SK-N-SH treated with all-trans-retinoic acid at 6 μM for 48 hours (cell line): ENCODE measurements around the gene HPGDS.
A peak's percentile ranks its signal among the peaks of the same experiment; 100 is the strongest.

Experiments
- ATAC-seq: fragments of 200-7000 bp; cut with Tn5 transposase; 3 replicates; pipeline ENCODE4 v1.9.1; 2020; ENCODE audit warnings: mild to moderate bottlenecking, moderate library complexity
- ARNTL ChIP-seq: fragments of 450-650 bp; formaldehyde crosslinking; IDR thresholded peaks from 2 replicates; pipeline ENCODE4 v1.5.0; 2020; ENCODE audit warnings: low read depth, mild to moderate bottlenecking, moderate library complexity, borderline replicate concordance
- BACH2 ChIP-seq: fragments of 250-450 bp; sonication (Bioruptor Pico); IDR thresholded peaks from 2 replicates; pipeline ENCODE4 v1.9.0; 2021; ENCODE audit warnings: mild to moderate bottlenecking, borderline replicate concordance
- CREB5 ChIP-seq: fragments of 250-450 bp; sonication (Bioruptor Pico); IDR thresholded peaks from 2 replicates; pipeline ENCODE4 v1.5.1; 2020; ENCODE audit warnings: low read depth, mild to moderate bottlenecking, moderate library complexity
- CSDC2 ChIP-seq: fragments of 250-450 bp; sonication (Bioruptor Pico); IDR thresholded peaks from 2 replicates; pipeline ENCODE4 v1.5.0; 2020; ENCODE audit warnings: mild to moderate bottlenecking, moderate library complexity
- ESRRG ChIP-seq: fragments of 250-450 bp; sonication (Bioruptor Pico); IDR thresholded peaks from 2 replicates; pipeline ENCODE4 v1.6.1; 2021; ENCODE audit warnings: mild to moderate bottlenecking
- GLIS3 ChIP-seq: fragments of 250-450 bp; sonication (Bioruptor Pico); IDR thresholded peaks from 2 replicates; pipeline ENCODE4 v1.5.0; 2020; ENCODE audit warnings: mild to moderate bottlenecking, moderate library complexity
- ISL1 ChIP-seq: fragments of 250-450 bp; sonication (Bioruptor Pico); IDR thresholded peaks from 2 replicates; pipeline ENCODE4 v2.1.2; 2022; ENCODE audit warnings: mild to moderate bottlenecking, moderate library complexity
- OSR1 ChIP-seq: fragments of 250-450 bp; sonication (Bioruptor Pico); IDR thresholded peaks from 2 replicates; pipeline ENCODE4 v1.8.0; 2022; ENCODE audit warnings: moderate library complexity, mild to moderate bottlenecking, inconsistent platforms
- PPARA ChIP-seq: fragments of 250-450 bp; sonication (Bioruptor Pico); IDR thresholded peaks from 2 replicates; pipeline ENCODE4 v1.5.0; 2020; ENCODE audit warnings: mild to moderate bottlenecking, borderline replicate concordance
- RARB ChIP-seq: fragments of 250-450 bp; sonication (Bioruptor Pico); IDR thresholded peaks from 2 replicates; pipeline ENCODE4 v1.8.0; 2021; ENCODE audit warnings: mild to moderate bottlenecking, moderate library complexity
- SNAI2 ChIP-seq: fragments of 250-450 bp; sonication (Bioruptor Pico); IDR thresholded peaks from 2 replicates; pipeline ENCODE4 v1.5.0; 2020; ENCODE audit warnings: mild to moderate bottlenecking, moderate library complexity
- TCF4 ChIP-seq: fragments of 250-450 bp; sonication (Bioruptor Pico); IDR thresholded peaks from 2 replicates; pipeline ENCODE4 v1.8.0; 2021; ENCODE audit warnings: mild to moderate bottlenecking, moderate library complexity, borderline replicate concordance
- TOX ChIP-seq: fragments of 250-450 bp; sonication (Bioruptor Pico); IDR thresholded peaks from 2 replicates; pipeline ENCODE4 v1.8.0; 2021; ENCODE audit warnings: mild to moderate bottlenecking, moderate library complexity, borderline replicate concordance
- TSHZ2 ChIP-seq: fragments of 250-450 bp; sonication (Bioruptor Pico); IDR thresholded peaks from 2 replicates; pipeline ENCODE4 v1.5.0; 2020; ENCODE audit warnings: mild to moderate bottlenecking, moderate library complexity
- ZFP3 ChIP-seq: fragments of 250-450 bp; sonication (Bioruptor Pico); IDR thresholded peaks from 2 replicates; pipeline ENCODE4 v1.5.0; 2020; ENCODE audit warnings: mild to moderate bottlenecking, moderate library complexity
- ZFP30 ChIP-seq: fragments of 450-650 bp; formaldehyde crosslinking; IDR thresholded peaks from 2 replicates; pipeline ENCODE4 v1.5.0; 2022; ENCODE audit warnings: mild to moderate bottlenecking, moderate library complexity
- ZNF565 ChIP-seq: fragments of 450-650 bp; formaldehyde crosslinking; conservative IDR thresholded peaks from 2 replicates; pipeline ENCODE4 v1.5.0; 2020; ENCODE audit warnings: low read depth, mild to moderate bottlenecking, moderate library complexity
- ZNF70 ChIP-seq: fragments of 450-650 bp; formaldehyde crosslinking; IDR thresholded peaks from 2 replicates; pipeline ENCODE4 v1.5.0; 2020; ENCODE audit warnings: mild to moderate bottlenecking, moderate library complexity
- ZNF8 ChIP-seq: fragments of 450-650 bp; formaldehyde crosslinking; IDR thresholded peaks from 2 replicates; pipeline ENCODE4 v1.5.0; 2020; ENCODE audit warnings: mild to moderate bottlenecking, moderate library complexity
- TF ChIP-seq, protein P1 (sequence below): fragments of 250-450 bp; sonication (Bioruptor Pico); IDR thresholded peaks from 2 replicates; pipeline ENCODE4 v1.5.1; 2021; ENCODE audit warnings: mild to moderate bottlenecking, moderate library complexity
- TF ChIP-seq, protein P2 (sequence below): fragments of 250-450 bp; sonication (Bioruptor Pico); IDR thresholded peaks from 2 replicates; pipeline ENCODE4 v1.8.0; 2020; ENCODE audit warnings: mild to moderate bottlenecking, moderate library complexity, borderline replicate concordance

The HPGDS gene

DNA sequence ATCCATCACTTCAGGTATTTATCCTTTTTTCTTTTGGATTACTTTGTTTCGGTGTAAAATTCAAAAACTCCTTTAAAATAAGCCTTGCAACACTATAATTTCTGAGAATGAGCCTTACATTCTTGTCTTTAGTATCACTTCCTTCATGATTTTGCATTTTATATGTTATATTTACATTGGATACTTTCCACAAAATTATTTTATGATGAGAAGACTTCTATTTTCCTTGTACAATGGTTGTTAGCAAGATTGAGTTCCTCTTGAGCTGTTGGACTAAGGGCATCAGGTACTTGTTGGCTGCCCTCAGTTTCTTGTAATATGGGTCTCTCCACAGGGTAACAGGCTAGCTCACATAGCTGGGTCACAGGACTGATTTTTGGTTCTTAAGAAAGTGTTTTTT lies 22.7 kb upstream of the HPGDS start (continued):
- TF ChIP-seq CREB5 (CRISPR knock-in tag): no peak
- TF ChIP-seq ZFP30 (CRISPR knock-in tag): no peak
- TF ChIP-seq ZNF565: no peak
- TF ChIP-seq, all 23 proteins: peak for 0

DNA sequence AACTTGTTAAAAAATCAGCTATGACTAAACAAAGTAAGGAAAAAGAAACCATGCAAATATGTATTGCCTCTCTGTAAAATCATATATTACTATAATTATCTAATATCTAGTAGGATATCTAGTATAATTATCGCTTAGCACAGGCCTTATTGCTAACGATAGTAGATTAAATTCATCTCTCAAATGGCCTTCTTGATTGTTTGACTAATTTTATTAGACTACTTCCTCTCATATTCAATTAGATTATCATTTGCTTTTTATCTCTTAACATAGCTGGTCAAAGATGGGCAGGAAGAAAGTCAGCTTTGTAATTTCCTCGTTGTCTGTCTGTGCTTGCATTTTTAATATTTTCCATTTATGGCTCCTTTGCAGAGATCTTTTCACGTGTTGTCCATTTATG lies 21.9 kb upstream of the HPGDS start:
- TF ChIP-seq GLIS3: no peak
- peak; percentile 81 for TF ChIP-seq ISL1 (CRISPR knock-in tag)
- no peak for TF ChIP-seq RARB (CRISPR knock-in tag)
- no peak for TF ChIP-seq ARNTL (CRISPR knock-in tag)
- 0 out of 2 replicates have a peak, but pooled peaks have one; percentile 9 for TF ChIP-seq ESRRG (CRISPR knock-in tag)
- TF ChIP-seq, protein P1, sequence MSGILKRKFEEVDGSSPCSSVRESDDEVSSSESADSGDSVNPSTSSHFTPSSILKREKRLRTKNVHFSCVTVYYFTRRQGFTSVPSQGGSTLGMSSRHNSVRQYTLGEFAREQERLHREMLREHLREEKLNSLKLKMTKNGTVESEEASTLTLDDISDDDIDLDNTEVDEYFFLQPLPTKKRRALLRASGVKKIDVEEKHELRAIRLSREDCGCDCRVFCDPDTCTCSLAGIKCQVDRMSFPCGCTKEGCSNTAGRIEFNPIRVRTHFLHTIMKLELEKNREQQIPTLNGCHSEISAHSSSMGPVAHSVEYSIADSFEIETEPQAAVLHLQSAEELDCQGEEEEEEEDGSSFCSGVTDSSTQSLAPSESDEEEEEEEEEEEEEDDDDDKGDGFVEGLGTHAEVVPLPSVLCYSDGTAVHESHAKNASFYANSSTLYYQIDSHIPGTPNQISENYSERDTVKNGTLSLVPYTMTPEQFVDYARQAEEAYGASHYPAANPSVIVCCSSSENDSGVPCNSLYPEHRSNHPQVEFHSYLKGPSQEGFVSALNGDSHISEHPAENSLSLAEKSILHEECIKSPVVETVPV (CRISPR knock-in tag): 0 out of 2 replicates have a peak, but pooled peaks have one; percentile 44
- TF ChIP-seq TSHZ2 (CRISPR knock-in tag): peak; percentile 72
- TF ChIP-seq, all 23 proteins: peak for 4
- ATAC-seq: no peak; the same call in 2 of the 3 replicates

- no peak for TF ChIP-seq GLIS3
- no peak for TF ChIP-seq SNAI2 (CRISPR knock-in tag)
- no peak for TF ChIP-seq ESRRG (CRISPR knock-in tag)
- TF ChIP-seq RARB (CRISPR knock-in tag): no peak
- TF ChIP-seq, protein P2, sequence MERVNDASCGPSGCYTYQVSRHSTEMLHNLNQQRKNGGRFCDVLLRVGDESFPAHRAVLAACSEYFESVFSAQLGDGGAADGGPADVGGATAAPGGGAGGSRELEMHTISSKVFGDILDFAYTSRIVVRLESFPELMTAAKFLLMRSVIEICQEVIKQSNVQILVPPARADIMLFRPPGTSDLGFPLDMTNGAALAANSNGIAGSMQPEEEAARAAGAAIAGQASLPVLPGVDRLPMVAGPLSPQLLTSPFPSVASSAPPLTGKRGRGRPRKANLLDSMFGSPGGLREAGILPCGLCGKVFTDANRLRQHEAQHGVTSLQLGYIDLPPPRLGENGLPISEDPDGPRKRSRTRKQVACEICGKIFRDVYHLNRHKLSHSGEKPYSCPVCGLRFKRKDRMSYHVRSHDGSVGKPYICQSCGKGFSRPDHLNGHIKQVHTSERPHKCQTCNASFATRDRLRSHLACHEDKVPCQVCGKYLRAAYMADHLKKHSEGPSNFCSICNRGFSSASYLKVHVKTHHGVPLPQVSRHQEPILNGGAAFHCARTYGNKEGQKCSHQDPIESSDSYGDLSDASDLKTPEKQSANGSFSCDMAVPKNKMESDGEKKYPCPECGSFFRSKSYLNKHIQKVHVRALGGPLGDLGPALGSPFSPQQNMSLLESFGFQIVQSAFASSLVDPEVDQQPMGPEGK: no peak
- TF ChIP-seq ZFP30 (CRISPR knock-in tag): no peak
- TF ChIP-seq ZNF8 (CRISPR knock-in tag): no peak
- no peak for TF ChIP-seq TCF4 (CRISPR knock-in tag)
- no peak for TF ChIP-seq OSR1 (CRISPR knock-in tag)
- no peak for TF ChIP-seq TOX
- no peak for TF ChIP-seq BACH2 (CRISPR knock-in tag)
- TF ChIP-seq ZNF565: no peak
- no peak for TF ChIP-seq CREB5 (CRISPR knock-in tag)
- TF ChIP-seq ZFP3 (CRISPR knock-in tag): no peak
- TF ChIP-seq CSDC2: no peak
- no peak for TF ChIP-seq ZNF70
- TF ChIP-seq ARNTL (CRISPR knock-in tag): no peak
- TF ChIP-seq ISL1 (CRISPR knock-in tag): no peak
- TF ChIP-seq, all 23 proteins: peak for 0
- ATAC-seq: no peak
These were observed 20.6 kb upstream of the HPGDS start for GRCh38 chr4:94363136-94363655.

- TF ChIP-seq ARNTL (CRISPR knock-in tag): no peak
- no peak for TF ChIP-seq ISL1 (CRISPR knock-in tag)
- TF ChIP-seq OSR1 (CRISPR knock-in tag): no peak
- TF ChIP-seq PPARA (CRISPR knock-in tag): no peak
- TF ChIP-seq, protein P2: no peak
- no peak for TF ChIP-seq ZNF565
- no peak for ATAC-seq
These were observed 17.2 kb upstream of the HPGDS start for GRCh38 chr4:94359838-94360237.
